HG03064 (cell line): Measurements from ENCODE around the gene SULF2.

Source experiments
- ATAC-seq: cut with Tn5 transposase; IDR thresholded peaks from one replicate; pipeline ENCODE4 v1.9.1; 2021; ENCODE audit warnings: low read depth; ENCODE audit not compliant: unreplicated experiment

Gene SULF2

DNA sequence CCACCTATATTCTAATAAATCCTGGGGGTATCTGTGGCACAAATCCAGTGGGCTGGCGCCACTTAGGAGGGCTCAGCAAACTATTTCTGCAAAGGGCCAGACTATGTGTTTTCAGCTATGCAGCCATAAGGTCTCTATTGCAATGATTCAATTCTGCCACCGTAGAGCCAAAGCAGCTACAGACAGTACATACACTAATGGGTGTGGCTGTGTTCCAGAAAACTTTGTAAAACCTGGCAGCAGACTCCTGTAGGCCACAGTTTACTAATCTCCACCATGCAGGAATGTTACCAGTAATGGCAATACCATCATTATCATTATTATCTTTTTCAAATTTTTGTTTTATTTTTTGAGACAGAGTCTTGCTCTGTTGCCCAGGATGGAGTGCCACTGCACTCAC lies 65.7 kb downstream of the SULF2 start:
- ATAC-seq = no peak

- ATAC-seq = no peak
Observed at GRCh38 chr20:47719211-47719610, 66.1 kb downstream of the SULF2 start.

GRCh38 chr20:47718398-47718797 lies 66.9 kb downstream of the SULF2 start:
- no peak for ATAC-seq

GRCh38 chr20:47717421-47717820 lies 67.9 kb downstream of the SULF2 start:
- ATAC-seq = no peak

DNA sequence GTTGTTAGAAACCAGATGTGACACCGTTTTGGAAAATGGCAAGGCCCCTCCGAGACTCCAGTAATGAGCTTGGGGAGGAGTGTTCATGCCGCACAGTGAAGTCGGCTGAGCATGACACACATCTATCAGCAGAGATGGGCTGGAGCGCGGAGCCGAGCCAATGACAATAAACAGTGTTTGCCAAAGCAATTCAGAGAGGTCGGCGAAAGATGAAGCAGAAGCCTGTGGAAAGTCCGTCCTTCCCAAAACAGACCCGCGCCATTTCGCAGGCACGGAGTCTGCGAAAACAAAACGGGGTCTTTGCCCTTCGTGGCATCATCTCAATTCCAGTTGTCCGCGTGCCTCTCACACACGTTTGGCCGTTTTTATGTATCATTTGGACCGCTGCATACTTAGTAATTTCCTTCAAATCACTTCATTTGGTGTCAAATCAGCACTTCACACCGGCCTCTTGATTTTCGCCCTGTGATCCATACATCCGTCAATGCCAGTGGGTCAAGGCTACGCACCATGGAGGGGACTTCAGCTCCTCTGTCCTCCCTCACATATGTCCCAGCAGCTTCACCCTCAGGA lies 71.3 kb downstream of the SULF2 start:
- ATAC-seq = no peak

DNA sequence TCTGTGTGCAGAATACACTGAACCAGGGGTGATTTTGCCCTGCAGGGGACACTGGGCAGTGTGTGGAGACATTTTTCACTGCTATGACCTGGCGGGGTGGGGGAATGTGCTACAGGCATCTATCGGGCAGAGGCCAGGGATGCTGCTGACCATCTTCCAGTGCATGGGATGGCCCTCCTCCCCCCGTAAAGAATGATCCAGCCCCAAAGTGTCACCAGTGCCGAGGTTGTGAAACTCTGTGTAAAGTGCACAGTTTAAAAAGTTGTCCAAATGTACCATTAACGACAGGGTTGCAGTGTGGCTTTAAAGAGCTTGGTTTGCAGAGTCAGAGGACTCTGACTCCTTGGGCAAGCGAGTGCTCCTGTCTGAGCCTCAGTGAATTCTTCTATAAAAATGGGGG lies 72.1 kb downstream of the SULF2 start:
- ATAC-seq = no peak

DNA sequence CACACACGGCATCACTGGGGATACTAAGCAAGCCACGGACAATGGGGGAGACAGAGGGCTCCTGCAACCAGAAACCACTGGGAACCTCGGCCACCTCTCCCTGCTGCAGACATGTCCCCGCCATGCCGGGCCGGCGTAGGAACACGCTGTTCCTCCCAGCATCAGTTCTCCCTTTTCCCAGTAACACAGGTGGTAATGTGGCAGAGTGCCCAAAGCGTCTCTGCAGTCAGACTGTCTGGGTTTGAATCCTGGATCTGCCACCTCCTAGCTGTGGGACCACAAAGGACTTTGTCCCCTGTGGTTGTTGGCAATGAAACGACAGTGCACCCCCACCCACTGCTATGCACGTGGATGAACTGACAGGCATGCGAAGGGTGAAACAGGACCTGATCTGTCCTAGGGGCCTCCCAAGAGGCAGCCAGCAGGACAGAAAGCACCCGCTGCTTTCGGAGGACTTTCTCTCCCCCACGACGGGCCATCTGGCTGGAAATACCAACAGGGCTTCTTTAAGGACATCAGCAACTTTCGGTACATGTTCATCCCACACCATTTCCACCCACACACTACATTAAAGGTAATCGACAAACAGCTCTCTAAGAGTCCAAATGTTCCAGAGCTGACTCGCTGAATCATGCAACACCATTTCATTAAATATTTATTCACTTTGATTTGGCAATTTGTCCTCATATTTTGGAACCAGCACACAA lies 74.1 kb downstream of the SULF2 start:
- no peak for ATAC-seq

- ATAC-seq = no peak
Observed at GRCh38 chr20:47710665-47711045, 74.6 kb downstream of the SULF2 start.

DNA sequence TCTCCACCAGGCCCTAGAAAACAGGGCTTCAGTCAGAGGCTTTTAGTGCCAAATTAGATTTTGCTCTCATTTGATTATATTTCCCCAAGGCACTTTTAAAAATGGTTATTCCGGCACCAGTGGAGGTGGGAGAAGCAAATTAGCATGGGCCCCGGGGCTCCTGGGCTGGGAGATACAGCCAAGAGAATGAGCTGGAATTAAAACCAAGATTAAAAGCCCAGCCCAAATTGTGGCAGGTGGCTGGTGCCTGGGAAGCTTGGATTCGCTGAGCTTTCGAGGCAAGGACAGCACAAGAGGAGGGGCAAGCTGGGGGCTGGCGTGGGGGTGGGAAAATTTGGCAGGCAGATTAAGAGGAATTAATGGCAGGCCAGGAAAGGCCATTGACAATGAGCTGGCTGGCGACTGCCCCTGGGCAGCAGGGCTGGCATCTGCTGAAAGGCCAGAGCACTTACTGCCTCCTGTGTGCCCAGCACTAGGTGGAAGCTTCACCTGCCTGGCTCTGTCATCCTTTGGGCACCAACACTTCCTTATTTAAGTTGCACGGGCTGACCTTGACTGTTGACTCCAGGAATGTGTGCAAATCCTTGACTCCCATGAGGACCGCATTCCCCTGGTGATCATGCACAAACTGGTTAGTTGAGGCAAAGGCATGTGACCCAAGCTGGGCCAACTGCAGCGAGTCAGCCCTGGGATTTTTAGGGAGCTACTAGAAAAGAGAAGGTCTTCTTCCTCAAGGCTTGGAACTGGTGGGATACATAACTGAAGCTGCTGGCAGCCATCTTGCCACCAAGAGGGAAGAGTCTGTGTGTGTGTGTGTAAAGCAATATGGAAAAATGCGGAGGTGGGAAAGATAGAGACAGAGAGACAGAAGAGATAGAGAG lies 76.1 kb downstream of the SULF2 start:
- ATAC-seq = no peak

- no peak for ATAC-seq
Observed at GRCh38 chr20:47708140-47708807, 77.0 kb downstream of the SULF2 start.

- ATAC-seq = no peak
Observed at GRCh38 chr20:47706345-47706744, 78.9 kb downstream of the SULF2 start.

DNA sequence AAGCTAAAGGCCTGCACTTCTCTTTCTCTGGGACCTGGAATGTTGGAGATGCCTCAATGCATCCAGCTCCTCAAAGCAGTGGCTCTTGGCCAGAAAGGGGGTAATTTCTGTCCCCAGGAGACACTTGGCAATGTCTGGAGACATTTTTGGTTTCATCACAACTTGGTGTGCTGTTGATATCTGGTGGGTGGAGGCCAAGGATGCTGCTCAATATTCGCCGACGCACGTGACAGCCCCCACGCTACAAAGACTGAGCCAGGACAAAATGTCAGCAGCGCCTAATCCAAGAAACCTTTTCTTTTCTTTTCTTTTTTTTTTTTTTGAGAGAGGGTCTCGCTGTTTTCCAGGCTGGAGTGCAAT lies 79.8 kb downstream of the SULF2 start:
- ATAC-seq = no peak

DNA sequence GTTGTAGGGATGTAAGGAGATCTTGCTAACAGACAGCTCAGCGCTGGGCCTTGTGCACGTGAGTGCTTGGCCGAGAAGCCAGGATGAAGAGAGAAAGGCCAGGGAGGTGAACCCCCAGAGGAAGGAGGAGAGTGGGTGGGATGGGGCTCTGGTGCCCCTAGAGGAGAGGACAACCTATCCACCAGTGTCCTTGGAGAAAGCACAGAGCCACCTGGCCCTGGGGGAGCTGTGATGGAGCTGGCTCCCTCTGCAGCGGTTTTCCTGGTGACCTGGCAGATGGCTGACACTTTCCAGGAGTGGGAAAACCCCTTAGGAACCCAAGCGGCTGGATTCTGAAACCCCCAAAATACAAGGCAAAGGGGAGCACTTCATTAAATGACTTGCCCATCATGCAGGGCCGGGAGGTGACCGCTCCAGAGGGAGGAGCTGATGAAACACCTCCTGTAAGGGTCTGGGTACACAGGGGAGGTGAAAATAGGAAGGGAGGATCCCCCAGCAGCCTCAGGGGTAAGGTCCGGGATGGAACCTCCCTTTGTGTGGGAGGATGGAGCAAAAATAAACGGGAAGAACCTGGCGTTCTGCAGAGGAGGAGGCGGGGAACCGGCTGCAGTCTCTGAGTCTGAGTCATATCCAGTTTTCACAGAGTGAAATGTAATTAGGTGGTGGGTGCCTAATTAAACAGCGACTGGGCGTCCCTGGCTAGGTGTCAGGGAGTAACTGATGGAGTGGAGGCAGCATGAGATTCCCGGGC lies 80.4 kb downstream of the SULF2 start:
- no peak for ATAC-seq

- no peak for ATAC-seq
Observed at GRCh38 chr20:47703748-47704147, 81.5 kb downstream of the SULF2 start.

DNA sequence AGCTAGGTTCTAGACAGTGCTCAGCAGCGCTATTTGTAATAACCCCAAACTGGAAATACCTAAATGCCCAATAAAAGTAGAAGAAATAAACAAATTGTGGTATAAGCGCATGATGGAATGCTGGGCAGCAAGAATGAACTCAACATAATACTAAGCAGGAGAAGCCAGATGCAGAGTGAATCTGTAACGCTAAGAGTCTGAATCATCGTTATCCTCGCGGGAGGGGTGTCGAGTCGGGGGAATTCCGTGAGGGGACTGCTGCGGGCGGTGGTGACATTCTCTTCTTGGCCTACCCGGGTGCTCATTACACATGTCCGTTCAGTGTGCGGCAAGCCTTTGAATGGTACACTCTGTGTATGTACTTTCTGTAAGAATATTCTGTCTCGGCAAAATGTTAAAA lies 83.7 kb downstream of the SULF2 start:
- ATAC-seq = no peak

DNA sequence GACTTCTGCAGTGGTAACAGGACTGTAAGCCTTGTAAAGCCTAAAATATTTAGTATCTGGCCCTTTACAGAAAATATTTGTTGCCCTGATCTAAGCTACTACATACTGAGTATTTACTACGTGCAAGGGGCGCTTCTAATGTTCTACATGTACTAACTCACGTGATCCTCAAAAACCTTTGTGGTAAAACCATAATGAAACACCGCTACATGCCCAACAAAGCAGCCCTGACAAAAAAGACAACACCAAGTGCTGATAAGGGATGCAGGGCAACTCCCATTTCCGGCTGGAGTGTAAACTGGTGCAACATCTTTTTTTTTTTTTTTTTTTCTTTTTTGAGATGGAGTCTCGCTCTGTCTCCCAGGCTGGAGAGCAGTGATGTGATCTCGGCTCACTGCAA lies 85.0 kb downstream of the SULF2 start:
- ATAC-seq = no peak

DNA sequence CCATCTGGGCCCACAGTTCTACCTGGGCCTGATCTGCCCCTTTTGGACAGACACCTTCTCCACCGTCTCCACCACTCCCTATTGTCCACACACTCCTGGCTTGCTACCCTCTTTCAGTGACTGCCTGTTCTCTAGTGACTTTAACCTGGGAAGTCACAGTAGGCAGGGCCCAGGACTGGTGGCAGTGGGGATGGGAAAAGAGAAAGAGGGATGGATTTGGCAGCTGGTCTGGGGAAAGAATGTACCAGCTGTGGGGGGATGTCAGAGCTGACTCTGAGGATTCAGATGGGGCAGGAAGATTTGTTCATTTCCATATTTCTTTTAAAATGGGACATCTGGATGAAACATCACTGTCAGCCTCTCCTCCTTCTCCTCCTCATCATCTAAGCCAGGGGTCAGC lies 85.5 kb downstream of the SULF2 start:
- ATAC-seq = no peak

GRCh38 chr20:47698142-47698541 lies 87.1 kb downstream of the SULF2 start:
- ATAC-seq = no peak

GRCh38 chr20:47696856-47697255 lies 88.4 kb downstream of the SULF2 start:
- no peak for ATAC-seq

- ATAC-seq = no peak
Observed at GRCh38 chr20:47694021-47694818, 91.1 kb downstream of the SULF2 start.
